K562 (cell line): ENCODE results near the gene TP63. TPM values are rescaled to one million over a fixed set of nuclear protein-coding genes. Genes with fewer than 3 reads are reported as not detected.

ENCODE experiments used
- ATAC-seq: fragments of 200-7000 bp; cut with Tn5 transposase; 3 replicates; pipeline ENCODE4 v1.9.1; 2020; ENCODE audit warnings: moderate library complexity
- BruUV-seq: library from RNA; stranded (reverse); fragments of 400-500 nt; replicated peaks from 2 replicates; lab custom pipeline; 2021; lab: Mats Ljungman, UMichigan
- CTCF ChIA-PET: fragments of 300-600 bp; formaldehyde crosslinking; extraction: SDS; loops from one replicate; lab custom pipeline; 2021; ENCODE audit warnings: low intra/inter-chr PET ratio; lab: Yijun Ruan, JAX
- POLR2A ChIA-PET: fragments of 300-600, 350-650 bp; sonication (Branson Sonifier 250); formaldehyde crosslinking; extraction: SDS; loops from one replicate; lab custom pipeline; 2021; ENCODE audit warnings: antibody characterized with exemption, inconsistent platforms; lab: Yijun Ruan, JAX
- DNase-seq, 4 experiments: peaks; one replicate each; pipeline versions ENCODE4 v3.0.0 to v3.0.0-alpha.2; 2011 to 2018; ENCODE audit warnings: low spot score in 3 of 4, mixed read lengths in 3 of 4; ENCODE audit errors: extremely low read depth in 1 of 4
- FAIRE-seq: peaks from 2 replicates; lab custom pipeline; 2011; peaks lifted over from hg19 to GRCh38; lab: Jason Lieb, UNC
- H2AFZ ChIP-seq: 2 replicates; pipeline ENCODE4 v1.6.0; 2011; ENCODE audit warnings: low read depth, low read length, control low read depth, inconsistent platforms
- H3K27ac ChIP-seq: fragments of 200-600 bp; 3 replicates; pipeline ENCODE4 v1.8.0; 2011; ENCODE audit warnings: low read depth, mild to moderate bottlenecking, control low read depth, inconsistent platforms, low read length, moderate library complexity, mixed read lengths; ENCODE audit errors: extremely low read depth
- H3K27me3 ChIP-seq, 2 experiments: fragments of 300-600 bp in 1 of 2; 2 replicates in 1 of 2; 3 replicates in 1 of 2; pipeline versions ENCODE4 v1.6.0 to v1.8.0; 2011; ENCODE audit warnings: inconsistent platforms in 2 of 2, low read length in 2 of 2, mild to moderate bottlenecking in 1 of 2, mixed read lengths in 1 of 2, moderate library complexity in 1 of 2; ENCODE audit not compliant: control insufficient read depth in 2 of 2, insufficient read depth in 2 of 2
- H3K36me3 ChIP-seq: fragments of 300-600 bp; 3 replicates; pipeline ENCODE4 v1.8.0; 2011; ENCODE audit warnings: mild to moderate bottlenecking, low read length, inconsistent platforms; ENCODE audit not compliant: control insufficient read depth, insufficient read depth
- H3K4me1 ChIP-seq, 2 experiments: fragments of 200-600 bp in 1 of 2; replicated peaks in 1 of 2; 2 replicates in 1 of 2; 3 replicates in 1 of 2; pipeline versions ENCODE4 v1.5.1 to v1.8.0; 2011; ENCODE audit warnings: inconsistent platforms in 2 of 2, low read length in 2 of 2, mild to moderate bottlenecking in 1 of 2, mixed read lengths in 1 of 2, moderate library complexity in 1 of 2; ENCODE audit not compliant: control insufficient read depth in 2 of 2, insufficient read depth in 2 of 2
- H3K4me2 ChIP-seq: 2 replicates; pipeline ENCODE4 v1.6.1; 2011; ENCODE audit warnings: low read length, control low read depth, inconsistent platforms, mixed read lengths; ENCODE audit not compliant: insufficient read depth
- H3K4me3 ChIP-seq: fragments of 200-600 bp; sonication (generic), shearing (Covaris generic); 2 replicates; pipeline ENCODE4 v1.5.1; 2016; ENCODE audit warnings: control low read depth, inconsistent platforms
- H3K79me2 ChIP-seq: fragments of 200-600 bp; 3 replicates; pipeline ENCODE4 v1.8.0; 2011; ENCODE audit warnings: low read length, inconsistent platforms; ENCODE audit not compliant: control insufficient read depth, insufficient read depth
- H3K9ac ChIP-seq, 2 experiments: 2 replicates each; pipeline versions ENCODE4 v1.6.0 to v1.6.1; 2011; ENCODE audit warnings: low read depth in 2 of 2, low read length in 2 of 2, control low read depth in 1 of 2, inconsistent platforms in 1 of 2, mild to moderate bottlenecking in 1 of 2, mixed read lengths in 1 of 2; ENCODE audit not compliant: insufficient read depth in 1 of 2
- H3K9me1 ChIP-seq: one replicate; pipeline ENCODE4 v1.6.0; 2011; ENCODE audit warnings: inconsistent platforms, mild to moderate bottlenecking, low read length, moderate library complexity; ENCODE audit not compliant: control insufficient read depth, insufficient read depth
- H3K9me3 ChIP-seq: replicated peaks from 2 replicates; pipeline ENCODE4 v1.5.1; 2011; ENCODE audit warnings: low read depth, low read length, inconsistent platforms; ENCODE audit not compliant: control insufficient read depth, insufficient read depth
- H4K20me1 ChIP-seq: replicated peaks from 2 replicates; pipeline ENCODE4 v1.6.1; 2011; ENCODE audit warnings: low read length, inconsistent platforms, mixed read lengths; ENCODE audit not compliant: control insufficient read depth, insufficient read depth
- BCOR ChIP-seq: fragments of 450-650 bp; IDR thresholded peaks from 2 replicates; pipeline ENCODE4 v1.6.1; 2016
- CHD7 ChIP-seq: fragments of 200-600 bp; sonication (generic); IDR thresholded peaks from one replicate; pipeline ENCODE4 v1.6.1; 2012; ENCODE audit warnings: mild to moderate bottlenecking, low read depth, low read length, inconsistent platforms
- FOXJ2 ChIP-seq: fragments of 200-800 bp; sonication (Bioruptor generic); IDR thresholded peaks from 2 replicates; pipeline ENCODE4 v1.6.1; 2016; ENCODE audit warnings: missing genetic modification characterization, missing compliant biosample characterization
- GABPA ChIP-seq: fragments of 200-800 bp; sonication (Bioruptor generic); conservative IDR thresholded peaks from 2 replicates; pipeline ENCODE4 v1.6.1; 2016; ENCODE audit warnings: low read depth, missing genetic modification characterization, missing compliant biosample characterization
- KAT2B ChIP-seq: IDR thresholded peaks from one replicate; pipeline ENCODE4 v1.6.1; 2012; ENCODE audit warnings: low read depth, mild to moderate bottlenecking, control low read depth, inconsistent platforms, low read length, moderate library complexity
- KLF16 ChIP-seq: IDR thresholded peaks from 2 replicates; pipeline ENCODE4 v1.6.1; 2016; ENCODE audit warnings: antibody characterized with exemption
- PCBP1 ChIP-seq: fragments of 200-400 bp; formaldehyde crosslinking; IDR thresholded peaks from 2 replicates; pipeline ENCODE4 v1.6.1; 2018; ENCODE audit warnings: mild to moderate bottlenecking, low read depth, low read length; ENCODE audit not compliant: poor library complexity, severe bottlenecking
- TEAD4 ChIP-seq, 2 experiments: sonication (generic) in 1 of 2; formaldehyde crosslinking in 1 of 2; IDR thresholded peaks; 2 replicates each; pipeline versions ENCODE4 v1.6.1 to v1.8.0; 2012 to 2022; ENCODE audit warnings: borderline replicate concordance in 1 of 2, inconsistent platforms in 1 of 2, low read length in 1 of 2, mild to moderate bottlenecking in 1 of 2, missing genetic modification reagents in 1 of 2
- ZNF263 ChIP-seq: sonication (generic); formaldehyde crosslinking; IDR thresholded peaks from 2 replicates; pipeline ENCODE4 v1.8.0; 2022; ENCODE audit warnings: mild to moderate bottlenecking, missing genetic modification reagents, borderline replicate concordance
- WGBS: fragments of 100-300 bp; shearing (Covaris generic); methylation state at CpG from one replicate; pipeline ENCODE4 v1.1.6; 2016; ENCODE audit warnings: low coverage, mixed read lengths; ENCODE audit not compliant: insufficient coverage; ENCODE audit errors: missing lambda C conversion rate; 5-methylcytosine and 5-hydroxymethylcytosine counted together
- in situ Hi-C: fragments of 300-500 bp; cut with MboI; formaldehyde crosslinking; loops from 4 replicates; pipeline ENCODE4 v1.15.0; 2018; ENCODE audit warnings: inconsistent platforms, mixed read lengths
- intact Hi-C: fragments of 100-400 bp; cut with micrococcal nuclease; formaldehyde crosslinking; loops from 2 replicates; pipeline ENCODE4 v1.14.2; 2022
- polyA plus RNA-seq, 8 experiments: library from polyadenylated mRNA; depleted of rRNA in 4 of 8; stranded (reverse) in 5 of 8; unstranded in 3 of 8; fragments of >200 nt; fragmentation: Nextera tagmentation in 2 of 8; fragmentation: Illumina TruSeq in 1 of 8; extraction: Ambion mirVana in 2 of 8; extraction: Trizol in 1 of 8; gene quantifications; 2 replicates each; pipeline versions ENCODE4 v1.2.1 to v1.2.3, GENCODE V29; 2011 to 2014; ENCODE audit warnings: inconsistent platforms in 1 of 8, missing spikeins in 1 of 8
- total RNA-seq, 7 experiments: library from RNA; depleted of rRNA in 6 of 7; stranded (reverse); fragments of >200 nt in 6 of 7; fragmentation: Illumina TruSeq in 2 of 7; extraction: Trizol in 2 of 7; gene quantifications; 2 replicates each; pipeline versions ENCODE4 v1.2.1 to v1.2.3, GENCODE V29; 2011 to 2021; ENCODE audit warnings: low replicate concordance in 1 of 7

The TP63 gene
- total and polyA plus RNA-seq, 9 of the 15 experiments (the other 6 are each of a cell fraction or from before 2014, with no cell fraction given): 0.32 to 1.4 (median 0.50) TPM

- no peaks in the 10 kb centered on the region for H4K20me1 ChIP-seq
- H3K4me1 ChIP-seq: no peaks in the 10 kb centered on the region
- no peaks in the 10 kb centered on the region for H3K79me2 ChIP-seq
- H3K9me3 ChIP-seq: no peaks in the 10 kb centered on the region
- BruUV-seq: no TSS peak
- 0% methylated on average over 6 of the region's 6 CpGs for WGBS
- no peak overlapping the region for H3K4me2 ChIP-seq
- H3K9ac ChIP-seq: no peak overlapping the region
- CTCF ChIA-PET: no interaction called here
- intact Hi-C loops: no loop called here
- H3K36me3 ChIP-seq: no peaks in the 10 kb centered on the region
- DNase-seq (peak in 1 of 4 experiments; percentile 7), FAIRE-seq (no peak), ATAC-seq (no peak)
- no peak overlapping the region for H3K27ac ChIP-seq
- no peak overlapping the region for H2AFZ ChIP-seq
- POLR2A ChIA-PET: no interaction called here
- H3K9me1 ChIP-seq: no peaks in the 10 kb centered on the region
- no peak overlapping the region for H3K4me3 ChIP-seq
- in situ Hi-C loops: no loop called here
- no peaks in the 10 kb centered on the region for H3K27me3 ChIP-seq
- TF ChIP-seq PCBP1: no peak
- no peak for TF ChIP-seq KAT2B
- no peak for TF ChIP-seq BCOR
- no peak for TF ChIP-seq GABPA (tag)
- no peak for TF ChIP-seq ZNF263
- TF ChIP-seq FOXJ2 (tag): no peak
- TF ChIP-seq TEAD4 (IDR thresholded peaks at IDR 0.05; ENCODE audit: low read length): no peak
- no peak for TF ChIP-seq TEAD4 (CRISPR knock-in tag; IDR thresholded peaks at IDR 0.05; ENCODE audit: borderline replicate concordance)
- no peak for TF ChIP-seq KLF16
- no peak for TF ChIP-seq CHD7
Measured at GRCh38 chr3:189776149-189776824, 145.1 kb downstream of the TP63 start.
